ENCODE results near the gene AP1G2.
"Not testable (repeated sequence)": the region's sequence is repeated elsewhere in the genome, so short reads cannot be mapped to it uniquely, and the experiment has no call there.

- TF ChIP-seq, protein P1, sequence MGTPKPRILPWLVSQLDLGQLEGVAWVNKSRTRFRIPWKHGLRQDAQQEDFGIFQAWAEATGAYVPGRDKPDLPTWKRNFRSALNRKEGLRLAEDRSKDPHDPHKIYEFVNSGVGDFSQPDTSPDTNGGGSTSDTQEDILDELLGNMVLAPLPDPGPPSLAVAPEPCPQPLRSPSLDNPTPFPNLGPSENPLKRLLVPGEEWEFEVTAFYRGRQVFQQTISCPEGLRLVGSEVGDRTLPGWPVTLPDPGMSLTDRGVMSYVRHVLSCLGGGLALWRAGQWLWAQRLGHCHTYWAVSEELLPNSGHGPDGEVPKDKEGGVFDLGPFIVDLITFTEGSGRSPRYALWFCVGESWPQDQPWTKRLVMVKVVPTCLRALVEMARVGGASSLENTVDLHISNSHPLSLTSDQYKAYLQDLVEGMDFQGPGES (IDR thresholded peaks at IDR 0.05; ENCODE audit: low read depth, low read length) = not testable (repeated sequence)
- not testable (repeated sequence) for TF ChIP-seq TAF1 (IDR thresholded peaks at IDR 0.05; ENCODE audit: borderline replicate concordance, low read depth, low read length); RCOR1 (IDR thresholded peaks at IDR 0.05; ENCODE audit: low read length); REST (IDR thresholded peaks at IDR 0.05; ENCODE audit: low read depth, low read length); POLR2AphosphoS5 (IDR thresholded peaks at IDR 0.05; ENCODE audit: low read depth, low read length); FOXM1 (IDR thresholded peaks at IDR 0.05; ENCODE audit: low read depth); ZBTB33 (IDR thresholded peaks at IDR 0.05; ENCODE audit: borderline replicate concordance, low read depth); MAX (IDR thresholded peaks at IDR 0.05; ENCODE audit: low read depth); TCF12 (IDR thresholded peaks at IDR 0.05); NRF1 (IDR thresholded peaks at IDR 0.05; ENCODE audit: low read depth, low read length)
- TF ChIP-seq, protein P2, sequence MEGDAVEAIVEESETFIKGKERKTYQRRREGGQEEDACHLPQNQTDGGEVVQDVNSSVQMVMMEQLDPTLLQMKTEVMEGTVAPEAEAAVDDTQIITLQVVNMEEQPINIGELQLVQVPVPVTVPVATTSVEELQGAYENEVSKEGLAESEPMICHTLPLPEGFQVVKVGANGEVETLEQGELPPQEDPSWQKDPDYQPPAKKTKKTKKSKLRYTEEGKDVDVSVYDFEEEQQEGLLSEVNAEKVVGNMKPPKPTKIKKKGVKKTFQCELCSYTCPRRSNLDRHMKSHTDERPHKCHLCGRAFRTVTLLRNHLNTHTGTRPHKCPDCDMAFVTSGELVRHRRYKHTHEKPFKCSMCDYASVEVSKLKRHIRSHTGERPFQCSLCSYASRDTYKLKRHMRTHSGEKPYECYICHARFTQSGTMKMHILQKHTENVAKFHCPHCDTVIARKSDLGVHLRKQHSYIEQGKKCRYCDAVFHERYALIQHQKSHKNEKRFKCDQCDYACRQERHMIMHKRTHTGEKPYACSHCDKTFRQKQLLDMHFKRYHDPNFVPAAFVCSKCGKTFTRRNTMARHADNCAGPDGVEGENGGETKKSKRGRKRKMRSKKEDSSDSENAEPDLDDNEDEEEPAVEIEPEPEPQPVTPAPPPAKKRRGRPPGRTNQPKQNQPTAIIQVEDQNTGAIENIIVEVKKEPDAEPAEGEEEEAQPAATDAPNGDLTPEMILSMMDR (IDR thresholded peaks at IDR 0.05) = not testable (repeated sequence)
- TF ChIP-seq, protein P3, sequence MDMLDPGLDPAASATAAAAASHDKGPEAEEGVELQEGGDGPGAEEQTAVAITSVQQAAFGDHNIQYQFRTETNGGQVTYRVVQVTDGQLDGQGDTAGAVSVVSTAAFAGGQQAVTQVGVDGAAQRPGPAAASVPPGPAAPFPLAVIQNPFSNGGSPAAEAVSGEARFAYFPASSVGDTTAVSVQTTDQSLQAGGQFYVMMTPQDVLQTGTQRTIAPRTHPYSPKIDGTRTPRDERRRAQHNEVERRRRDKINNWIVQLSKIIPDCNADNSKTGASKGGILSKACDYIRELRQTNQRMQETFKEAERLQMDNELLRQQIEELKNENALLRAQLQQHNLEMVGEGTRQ (IDR thresholded peaks at IDR 0.05; ENCODE audit: borderline replicate concordance, low read depth, low read length) = not testable (repeated sequence)
Observed at GRCh38 chr14:23594191-23594590, 26.6 kb upstream of the AP1G2 start.
